ENCODE data around the gene TC2N.
A peak's percentile ranks its signal among the peaks of the same experiment; 100 is the strongest.
"Not testable (repeated sequence)": the region's sequence is repeated elsewhere in the genome, so short reads cannot be mapped to it uniquely, and the experiment has no call there.

The TC2N gene

GRCh38 chr14:91817566-91818325 lies 49.6 kb downstream of the TC2N start:
- H3K4me3 Mint-ChIP-seq = no peak overlapping the region
- DNase-seq = no peak
- H3K27ac Mint-ChIP-seq = no peak overlapping the region
- CTCF ChIA-PET = no interaction called here
- peaks cover 70% of the 10 kb centered on the region for H3K36me3 Mint-ChIP-seq
- no peaks in the 10 kb centered on the region for H3K27me3 Mint-ChIP-seq
- peaks cover 21% of the 10 kb centered on the region for H3K4me1 Mint-ChIP-seq
- peaks cover 13% of the 10 kb centered on the region for H3K9me3 Mint-ChIP-seq

GRCh38 chr14:91814317-91814716 lies 53.0 kb downstream of the TC2N start:
- H3K36me3 Mint-ChIP-seq = peaks cover 72% of the 10 kb centered on the region
- H3K4me1 Mint-ChIP-seq = peaks cover 21% of the 10 kb centered on the region
- H3K27ac Mint-ChIP-seq = no peak overlapping the region
- DNase-seq = no peak
- CTCF ChIA-PET = no interaction called here
- H3K4me3 Mint-ChIP-seq = no peak overlapping the region
- H3K27me3 Mint-ChIP-seq = no peaks in the 10 kb centered on the region
- peaks cover 22% of the 10 kb centered on the region for H3K9me3 Mint-ChIP-seq

GRCh38 chr14:91810699-91811098 lies 56.6 kb downstream of the TC2N start:
- CTCF ChIA-PET = no interaction called here
- Mint-ChIP-seq H3K9me3 (peaks cover 42% of the 10 kb centered on the region), H3K4me1 (peaks cover 6% of the 10 kb centered on the region), H3K36me3 (peaks cover 80% of the 10 kb centered on the region), H3K4me3 (no peak overlapping the region), H3K27ac (no peak overlapping the region), H3K27me3 (no peaks in the 10 kb centered on the region)
- DNase-seq = no peak

GRCh38 chr14:91806716-91807115 lies 60.6 kb downstream of the TC2N start:
- Mint-ChIP-seq H3K4me3 (no peak overlapping the region), H3K27me3 (no peaks in the 10 kb centered on the region), H3K4me1 (no peaks in the 10 kb centered on the region), H3K27ac (no peak overlapping the region), H3K9me3 (peaks cover 43% of the 10 kb centered on the region), H3K36me3 (peaks cover 75% of the 10 kb centered on the region)
- no peak for DNase-seq
- CTCF ChIA-PET = no interaction called here

GRCh38 chr14:91806094-91806493 lies 61.2 kb downstream of the TC2N start:
- DNase-seq, H3K4me1 Mint-ChIP-seq, CTCF ChIA-PET, H3K27me3 Mint-ChIP-seq, H3K27ac Mint-ChIP-seq, H3K4me3 Mint-ChIP-seq: not testable (repeated sequence)
- Mint-ChIP-seq H3K36me3 (peaks cover 78% of the 10 kb centered on the region), H3K9me3 (peaks cover 43% of the 10 kb centered on the region)

- no peak overlapping the region for H3K4me3 Mint-ChIP-seq
- no peak for DNase-seq
- no peaks in the 10 kb centered on the region for H3K27me3 Mint-ChIP-seq
- CTCF ChIA-PET = interaction anchor here (0.8 kb wide), 1 partner anchor 105 kb away, joined by 4 read pairs; no protein-coding TSS in a partner anchor
- peaks cover 39% of the 10 kb centered on the region for H3K9me3 Mint-ChIP-seq
- no peaks in the 10 kb centered on the region for H3K4me1 Mint-ChIP-seq
- no peak overlapping the region for H3K27ac Mint-ChIP-seq
- H3K36me3 Mint-ChIP-seq = peaks cover 74% of the 10 kb centered on the region
These were observed 61.7 kb downstream of the TC2N start for GRCh38 chr14:91805659-91806058.

GRCh38 chr14:91801358-91801757 lies 66.0 kb downstream of the TC2N start:
- Mint-ChIP-seq H3K36me3 (peaks cover 46% of the 10 kb centered on the region), H3K4me3 (no peak overlapping the region), H3K9me3 (peaks cover 8% of the 10 kb centered on the region), H3K27ac (no peak overlapping the region), H3K4me1 (peaks cover 11% of the 10 kb centered on the region), H3K27me3 (no peaks in the 10 kb centered on the region)
- CTCF ChIA-PET = interaction anchor here (0.7 kb wide), 1 partner anchor 784 kb away, joined by 3 read pairs; no protein-coding TSS in a partner anchor
- no peak for DNase-seq

- CTCF ChIA-PET = no interaction called here
- peaks cover 14% of the 10 kb centered on the region for H3K4me1 Mint-ChIP-seq
- peaks cover 53% of the 10 kb centered on the region for H3K36me3 Mint-ChIP-seq
- peak overlapping the region; percentile 7 for H3K27ac Mint-ChIP-seq
- no peak for DNase-seq
- no peak overlapping the region for H3K4me3 Mint-ChIP-seq
- H3K9me3 Mint-ChIP-seq = no peaks in the 10 kb centered on the region
- H3K27me3 Mint-ChIP-seq = no peaks in the 10 kb centered on the region
These were observed 70.6 kb downstream of the TC2N start for GRCh38 chr14:91796617-91797347.

- peaks cover 14% of the 10 kb centered on the region for H3K4me1 Mint-ChIP-seq
- no peak overlapping the region for H3K4me3 Mint-ChIP-seq
- peak overlapping the region; percentile 31 for H3K27ac Mint-ChIP-seq
- CTCF ChIA-PET = interaction anchor here (1.0 kb wide), 1 partner anchor 105 kb away, joined by 3 read pairs; no protein-coding TSS in a partner anchor
- H3K9me3 Mint-ChIP-seq = no peaks in the 10 kb centered on the region
- no peak for DNase-seq
- H3K36me3 Mint-ChIP-seq = peaks cover 58% of the 10 kb centered on the region
- H3K27me3 Mint-ChIP-seq = no peaks in the 10 kb centered on the region
These were observed 73.6 kb downstream of the TC2N start for GRCh38 chr14:91793704-91794103.

- Mint-ChIP-seq H3K27me3 (no peaks in the 10 kb centered on the region), H3K27ac (no peak overlapping the region), H3K4me1 (no peaks in the 10 kb centered on the region), H3K4me3 (no peak overlapping the region), H3K9me3 (no peaks in the 10 kb centered on the region), H3K36me3 (peaks cover 63% of the 10 kb centered on the region)
- no peak for DNase-seq
- CTCF ChIA-PET = interaction anchor here (1.3 kb wide), 1 partner anchor 9 kb away, joined by 4 read pairs; no protein-coding TSS in a partner anchor
These were observed 81.1 kb downstream of the TC2N start for GRCh38 chr14:91786188-91786587.

GRCh38 chr14:91780452-91780851 lies 86.9 kb downstream of the TC2N start:
- Mint-ChIP-seq H3K9me3 (no peaks in the 10 kb centered on the region), H3K36me3 (peaks cover 56% of the 10 kb centered on the region), H3K27ac (no peak overlapping the region), H3K4me1 (no peaks in the 10 kb centered on the region), H3K27me3 (no peaks in the 10 kb centered on the region), H3K4me3 (no peak overlapping the region)
- DNase-seq = no peak
- CTCF ChIA-PET = interaction anchor here (1.2 kb wide), 1 partner anchor 131 kb away, joined by 4 read pairs; no protein-coding TSS in a partner anchor

- no peak overlapping the region for H3K4me3 Mint-ChIP-seq
- H3K9me3 Mint-ChIP-seq = no peaks in the 10 kb centered on the region
- H3K27me3 Mint-ChIP-seq = no peaks in the 10 kb centered on the region
- peaks cover 15% of the 10 kb centered on the region for H3K4me1 Mint-ChIP-seq
- CTCF ChIA-PET = no interaction called here
- no peak for DNase-seq
- H3K27ac Mint-ChIP-seq = no peak overlapping the region
- H3K36me3 Mint-ChIP-seq = peaks cover 58% of the 10 kb centered on the region
These were observed 89.1 kb downstream of the TC2N start for GRCh38 chr14:91778217-91778616.

GRCh38 chr14:91774140-91775096 lies 92.9 kb downstream of the TC2N start:
- no peaks in the 10 kb centered on the region for H3K9me3 Mint-ChIP-seq
- DNase-seq = no peak
- H3K27me3 Mint-ChIP-seq = no peaks in the 10 kb centered on the region
- CTCF ChIA-PET = interaction anchor here (0.7 kb wide), 1 partner anchor 137 kb away, joined by 3 read pairs; no protein-coding TSS in a partner anchor
- peaks cover 15% of the 10 kb centered on the region for H3K4me1 Mint-ChIP-seq
- H3K4me3 Mint-ChIP-seq = no peak overlapping the region
- H3K27ac Mint-ChIP-seq = peak overlapping the region; percentile 0
- peaks cover 58% of the 10 kb centered on the region for H3K36me3 Mint-ChIP-seq

- Mint-ChIP-seq H3K27me3 (no peaks in the 10 kb centered on the region), H3K9me3 (no peaks in the 10 kb centered on the region), H3K36me3 (peaks cover 49% of the 10 kb centered on the region), H3K4me3 (no peak overlapping the region), H3K27ac (no peak overlapping the region), H3K4me1 (peaks cover 15% of the 10 kb centered on the region)
- DNase-seq = no peak
- CTCF ChIA-PET = no interaction called here
These were observed 97.2 kb downstream of the TC2N start for GRCh38 chr14:91770185-91770584.

Measured in activated naive CD4-positive, alpha-beta T cell treated with anti-CD3 and anti-CD28 coated beads, Interleukin-2, amount 10 ng/mL, durations not matched to agents 7 days and 5 days (primary cell).